GM19351 (cell line): ENCODE data around the gene LEF1.

Source experiments
- ATAC-seq: cut with Tn5 transposase; IDR thresholded peaks from one replicate; pipeline ENCODE4 v1.9.1; 2021; ENCODE audit warnings: mild to moderate bottlenecking, moderate library complexity; ENCODE audit not compliant: unreplicated experiment

The LEF1 gene

DNA sequence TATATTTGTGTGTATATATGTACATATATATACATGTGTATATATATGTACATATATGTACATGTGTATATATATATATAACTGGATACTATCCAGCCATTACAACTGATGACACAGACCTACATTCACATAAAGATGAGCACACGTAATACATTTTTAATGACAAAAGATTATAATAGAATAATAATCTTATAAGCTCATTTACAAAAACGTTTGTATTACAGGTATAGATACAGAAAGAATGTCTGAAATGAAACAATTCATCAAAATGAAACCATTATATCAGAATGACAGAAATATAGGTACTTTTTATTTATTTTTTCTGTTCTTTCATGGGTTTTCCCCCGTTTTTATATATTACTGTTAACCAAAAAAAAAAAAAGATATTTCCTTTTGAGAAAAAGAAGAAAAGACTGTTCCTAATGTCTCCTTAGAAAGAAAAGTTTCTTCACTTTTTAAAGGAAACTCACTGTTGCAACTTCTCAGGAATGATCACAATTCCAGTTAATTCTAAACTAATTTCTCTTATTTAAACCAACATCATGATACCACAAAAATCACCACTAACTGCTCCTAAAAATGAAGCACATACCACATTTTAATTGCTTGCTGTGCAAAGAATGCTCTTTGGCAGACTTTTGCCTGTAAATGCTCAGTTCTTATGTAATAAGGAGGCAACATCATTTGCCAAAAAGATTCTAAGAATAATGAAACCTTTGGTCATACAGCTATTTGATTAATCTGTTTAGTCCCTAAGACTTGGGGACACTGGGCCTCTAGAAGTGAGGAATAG is 18.9 kb downstream of the LEF1 start:
- ATAC-seq: no peak

- peak; percentile 41 for ATAC-seq
Measured at GRCh38 chr4:108148316-108148715, 20.4 kb downstream of the LEF1 start.

DNA sequence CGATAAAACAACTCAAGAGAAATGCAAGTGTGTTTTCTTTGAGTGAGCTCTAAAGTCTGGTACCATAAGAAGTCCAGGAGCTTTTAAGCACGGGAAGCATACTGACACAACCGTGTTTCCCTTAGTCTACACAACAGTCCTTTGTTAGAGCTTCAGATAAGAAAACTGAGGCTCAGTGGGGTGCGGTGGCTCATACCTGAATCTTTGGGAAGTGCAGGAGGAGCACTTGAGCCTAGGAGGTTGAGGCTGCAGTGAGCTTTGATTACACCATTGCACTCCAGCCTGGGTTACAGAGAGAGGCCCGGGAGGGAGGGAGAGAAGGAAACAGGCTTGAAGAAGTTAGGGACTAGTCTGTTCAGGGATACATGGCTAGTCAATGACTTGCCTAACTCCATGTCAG is 21.9 kb downstream of the LEF1 start:
- no peak for ATAC-seq

DNA sequence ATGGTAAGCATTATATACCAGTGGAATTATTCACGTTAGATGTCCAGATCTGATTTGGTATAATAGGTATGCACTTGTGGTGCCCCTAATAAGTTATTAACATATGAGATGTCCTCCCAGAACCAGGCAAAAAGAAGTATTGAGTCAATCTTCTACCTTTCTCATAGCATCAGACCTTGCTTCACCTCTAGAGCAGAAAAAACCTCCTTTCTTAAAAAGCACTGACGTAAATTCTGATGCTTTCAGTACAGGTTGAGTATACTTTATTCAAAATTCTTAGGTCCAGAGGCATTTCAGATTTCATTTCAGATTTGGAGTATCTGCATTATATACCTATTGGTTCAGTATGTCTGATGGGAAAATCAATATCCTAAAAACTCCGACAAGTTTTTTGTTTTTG is 22.4 kb downstream of the LEF1 start:
- ATAC-seq: no peak

- ATAC-seq: no peak
Measured at GRCh38 chr4:108144451-108144850, 24.3 kb downstream of the LEF1 start.

- ATAC-seq: no peak
Measured at GRCh38 chr4:108143515-108143914, 25.2 kb downstream of the LEF1 start.

- no peak for ATAC-seq
Measured at GRCh38 chr4:108142870-108143269, 25.9 kb downstream of the LEF1 start.

DNA sequence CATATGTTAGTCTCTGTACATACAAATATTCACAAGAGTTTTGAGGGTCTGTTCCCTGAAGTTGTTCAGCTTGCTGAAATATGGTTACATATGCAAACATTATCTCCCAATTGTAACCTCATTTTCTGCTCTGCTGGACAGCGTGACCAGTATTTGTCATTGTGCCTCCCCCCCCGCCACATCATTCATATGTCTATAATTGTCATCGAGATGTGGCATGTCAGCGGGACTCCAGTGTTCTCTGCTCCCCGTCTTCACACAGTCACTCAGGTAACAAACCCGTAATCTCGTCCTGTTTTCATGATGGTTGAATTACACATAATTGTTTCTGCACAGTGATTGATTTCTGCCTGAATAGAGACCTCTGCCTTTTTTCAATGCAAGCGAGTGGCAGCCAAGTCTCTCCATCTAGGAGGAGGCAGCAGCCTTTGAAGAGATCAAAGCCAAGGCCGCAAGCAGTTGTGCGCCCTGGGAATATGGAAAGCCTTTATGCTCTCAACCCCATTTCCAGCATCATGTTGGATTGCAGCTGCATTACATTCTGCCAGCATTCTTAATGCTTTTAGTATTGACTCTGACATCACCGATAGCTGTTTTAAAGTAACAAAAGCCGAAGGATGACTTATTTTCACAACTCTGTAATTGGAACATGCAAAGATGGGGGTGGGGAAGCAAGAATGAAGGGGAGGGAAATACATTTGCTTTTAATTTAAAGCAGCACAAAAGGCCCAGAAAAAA is 27.4 kb downstream of the LEF1 start:
- no peak for ATAC-seq

- ATAC-seq: no peak
Measured at GRCh38 chr4:108140328-108140727, 28.4 kb downstream of the LEF1 start.

DNA sequence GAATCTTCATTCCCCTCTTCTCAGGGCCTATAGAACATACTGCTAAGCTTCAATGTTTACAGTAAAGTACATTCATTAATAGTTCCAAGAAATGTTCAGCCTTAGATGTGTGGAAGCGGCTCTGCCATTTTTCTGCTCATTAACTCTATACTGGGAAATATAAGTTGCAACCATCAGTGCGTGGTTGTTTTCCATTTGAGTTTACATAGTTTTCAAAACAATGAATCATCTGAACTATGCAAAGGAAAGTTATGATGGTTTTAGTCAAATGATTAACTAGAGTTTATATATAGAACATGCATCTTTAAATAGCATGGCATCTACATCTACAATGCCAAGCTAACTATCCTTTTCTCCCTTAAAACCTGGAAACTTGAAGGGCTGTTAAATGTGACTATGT is 29.6 kb downstream of the LEF1 start:
- ATAC-seq: peak; percentile 54

DNA sequence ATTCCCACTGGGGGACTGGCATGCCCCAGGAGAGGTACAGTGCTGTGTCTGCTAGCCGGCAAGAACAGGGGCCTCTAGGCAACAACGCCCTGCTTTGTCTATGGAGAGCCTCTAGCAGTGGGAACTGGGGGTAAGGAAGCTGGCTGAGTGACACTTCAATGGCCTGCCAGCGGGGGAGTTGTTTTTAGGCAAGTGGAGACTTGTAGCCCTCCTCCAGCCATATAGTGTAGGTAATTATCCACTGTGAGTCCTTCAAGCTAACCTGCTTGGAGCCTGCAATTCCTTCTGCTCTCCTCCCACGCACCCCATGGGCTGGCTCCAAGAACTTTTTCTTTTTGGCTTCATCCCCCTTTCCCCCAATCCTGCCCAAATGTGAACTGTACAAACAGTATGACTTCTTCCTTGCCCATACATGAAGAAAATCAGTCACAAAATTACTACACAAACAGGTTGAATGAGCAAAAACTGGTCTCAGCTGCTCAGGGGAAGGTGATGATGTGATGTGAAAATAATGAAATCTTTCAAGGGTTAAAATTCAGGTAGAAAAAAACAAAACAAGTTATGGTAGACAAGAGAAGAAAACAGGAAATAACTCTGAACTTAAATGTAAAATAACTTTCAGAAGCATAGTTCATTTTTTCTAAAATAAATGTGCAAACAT is 33.1 kb downstream of the LEF1 start:
- no peak for ATAC-seq

- no peak for ATAC-seq
Measured at GRCh38 chr4:108130955-108131354, 37.8 kb downstream of the LEF1 start.

DNA sequence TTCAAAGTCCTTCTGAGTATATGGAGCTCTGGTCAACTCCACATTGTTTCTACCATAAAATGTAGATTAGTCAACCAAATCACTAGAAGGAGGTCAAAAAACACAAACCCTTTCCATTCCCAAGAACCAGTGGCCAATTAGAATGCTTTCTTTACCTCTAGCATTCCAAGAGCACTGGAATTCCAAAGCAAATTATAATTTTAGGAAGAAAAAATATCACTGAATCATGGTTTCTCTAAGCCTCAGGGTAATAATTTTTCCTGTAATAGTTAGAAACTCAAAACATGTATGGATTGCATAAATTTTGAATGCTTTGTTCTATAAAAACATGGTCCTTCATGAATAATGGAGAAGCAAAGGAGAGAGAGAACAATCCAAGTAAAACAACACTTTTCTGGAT is 39.5 kb downstream of the LEF1 start:
- no peak for ATAC-seq

DNA sequence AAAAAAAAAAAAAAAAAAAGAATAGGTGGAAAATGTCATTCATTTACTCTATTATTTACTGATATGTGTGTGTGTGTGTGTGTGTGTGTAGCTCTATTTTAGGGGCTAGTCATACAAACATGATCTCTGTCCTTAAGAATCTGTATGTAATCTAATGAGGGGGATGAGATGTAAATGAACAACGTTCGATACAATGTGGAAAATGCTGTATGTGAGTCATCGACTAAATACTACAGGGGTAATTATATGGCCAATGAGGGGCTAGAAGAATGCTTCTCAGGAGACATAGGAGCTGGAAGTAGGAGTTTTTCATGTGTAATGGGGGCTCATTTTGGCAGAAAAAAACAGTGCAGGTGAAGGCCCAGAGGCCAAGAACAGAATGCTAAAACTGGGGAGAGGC is 41.9 kb downstream of the LEF1 start:
- ATAC-seq: no peak

DNA sequence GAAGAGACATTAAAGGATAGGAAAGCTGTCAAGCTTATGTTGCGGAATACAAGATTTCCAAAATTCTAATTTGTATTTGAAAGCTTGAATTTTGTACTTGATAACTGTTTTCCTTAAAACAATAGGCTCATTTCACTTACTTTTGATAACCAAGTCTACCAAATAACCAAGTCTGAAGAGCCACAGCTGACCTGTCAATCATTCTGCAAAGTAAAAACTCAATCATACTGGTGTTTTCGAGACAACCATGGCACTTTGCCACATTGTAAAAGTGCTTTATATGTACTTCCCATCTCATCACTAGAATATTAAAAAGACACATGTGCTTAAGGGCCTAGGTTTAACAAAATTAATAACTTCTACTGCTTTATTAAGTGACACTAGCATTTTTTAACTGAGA is 47.9 kb downstream of the LEF1 start:
- no peak for ATAC-seq

DNA sequence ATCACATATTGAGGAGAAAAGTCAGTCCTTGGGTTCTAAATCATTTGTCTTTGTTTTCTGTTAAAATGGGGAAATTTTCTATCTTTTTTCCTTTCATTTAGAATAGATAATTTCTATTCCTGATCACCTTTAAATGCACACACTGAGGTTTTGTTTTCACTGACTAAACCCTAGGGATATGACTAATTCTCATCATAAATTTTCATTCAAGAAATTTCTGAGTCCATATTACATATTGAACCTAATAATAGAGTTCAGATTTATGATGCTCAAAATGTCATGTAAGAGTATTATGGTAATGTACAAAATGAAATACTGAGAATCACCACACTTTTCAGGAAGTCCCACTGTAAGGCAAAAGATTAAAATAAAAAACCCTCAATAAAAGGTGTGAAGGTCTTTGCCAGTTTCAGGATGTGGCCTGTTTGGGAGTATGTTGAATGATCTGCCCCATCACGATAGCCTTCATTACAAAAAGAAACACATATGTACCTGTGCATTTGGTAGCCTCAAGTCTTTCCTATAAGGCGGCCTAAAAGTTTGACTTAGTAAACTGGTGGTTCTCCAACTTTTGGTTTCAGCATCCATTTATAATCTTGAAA is 49.4 kb downstream of the LEF1 start:
- peak; percentile 20 for ATAC-seq

DNA sequence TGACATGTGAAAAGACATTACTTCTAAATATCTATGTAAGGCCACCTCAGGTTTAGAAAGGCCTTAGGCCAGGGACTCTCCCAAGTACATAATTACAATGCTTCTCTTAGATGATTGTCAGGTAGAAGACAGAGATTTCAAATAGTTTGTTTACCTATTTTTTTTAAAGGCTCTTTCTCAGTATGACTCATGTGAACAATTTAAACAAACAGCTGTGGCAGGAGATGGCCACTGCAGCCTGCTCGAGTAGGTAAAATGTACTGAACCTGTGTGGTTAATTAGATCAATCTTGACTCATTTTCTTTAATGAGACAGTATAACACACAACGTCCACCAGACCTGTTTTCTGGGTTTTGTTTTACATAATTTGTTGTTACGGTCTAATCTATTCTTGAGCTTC is 50.2 kb downstream of the LEF1 start:
- ATAC-seq: peak; percentile 88

GRCh38 chr4:108117418-108118182 is 51.1 kb downstream of the LEF1 start:
- ATAC-seq: no peak

- peak; percentile 19 for ATAC-seq
Measured at GRCh38 chr4:108116423-108117168, 52.1 kb downstream of the LEF1 start.

GRCh38 chr4:108115168-108115526 is 53.6 kb downstream of the LEF1 start:
- ATAC-seq: no peak
